Uterus (tissue), 2 donors: ENCODE measurements around the gene SERPINB2.

Experiments
- CTCF ChIP-seq, 4 experiments: fragments of 200-600 bp in 2 of 4; fragments of 450-650 bp in 2 of 4; sonication (generic) in 2 of 4; IDR thresholded peaks; one replicate each; pipeline ENCODE4 v1.5.1; 2016 to 2019; ENCODE audit warnings: antibody characterized with exemption in 4 of 4, mild to moderate bottlenecking in 2 of 4, moderate library complexity in 1 of 4
- POLR2A ChIP-seq, 2 donors: fragments of 450-650 bp; IDR thresholded peaks; one replicate each; pipeline ENCODE4 v1.6.1; 2016; ENCODE audit warnings: antibody characterized with exemption in 2 of 2, mild to moderate bottlenecking in 1 of 2, moderate library complexity in 1 of 2

- TF ChIP-seq CTCF (IDR thresholded peaks at IDR 0.05) (no peak), POLR2A (IDR thresholded peaks at IDR 0.05) (no peak)
Measured at GRCh38 chr18:63878343-63878742, 9.2 kb upstream of the SERPINB2 start.
